ENCODE results near the gene KIF2A.
A peak's percentile ranks its signal among the peaks of the same experiment; 100 is the strongest.

The KIF2A gene

DNA sequence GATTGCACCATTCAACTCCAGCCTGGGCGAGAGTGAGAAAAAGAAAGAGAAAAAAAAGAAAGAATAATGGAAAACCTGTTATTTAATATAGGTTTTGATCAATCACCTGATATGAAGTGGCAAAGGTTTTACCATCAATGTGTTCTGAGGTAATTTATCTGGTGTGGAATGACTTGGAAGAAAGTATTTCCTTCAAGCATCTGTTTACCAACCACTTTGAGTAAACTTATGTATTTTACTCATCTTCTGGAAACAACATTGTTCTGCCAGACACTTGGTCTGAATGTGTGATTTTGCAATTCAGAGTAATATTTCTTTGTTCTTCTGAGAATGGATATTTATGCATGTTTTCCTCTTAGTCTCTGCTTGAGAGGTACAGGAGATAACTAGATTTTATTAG is 24.3 kb downstream of the KIF2A start:
- no peak for DNase-seq

DNA sequence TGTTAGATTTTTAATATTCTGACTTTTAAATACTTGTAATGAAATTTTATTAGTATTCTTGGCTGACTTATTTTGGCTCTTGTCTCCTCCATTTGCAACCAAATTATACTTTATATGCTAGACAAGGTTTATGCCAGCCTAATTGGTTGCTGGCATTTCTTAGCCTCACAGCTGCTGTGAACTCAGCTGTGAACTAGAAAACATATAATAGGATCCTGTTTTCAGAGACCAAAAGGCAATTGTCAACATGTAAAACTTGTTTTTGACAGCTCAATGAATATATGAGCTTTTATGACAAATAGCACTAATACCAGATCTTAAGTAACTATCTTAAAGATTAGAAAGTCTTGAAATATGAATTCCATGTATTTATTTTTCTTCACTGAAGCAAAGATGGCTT is 25.9 kb downstream of the KIF2A start:
- no peak for DNase-seq

DNA sequence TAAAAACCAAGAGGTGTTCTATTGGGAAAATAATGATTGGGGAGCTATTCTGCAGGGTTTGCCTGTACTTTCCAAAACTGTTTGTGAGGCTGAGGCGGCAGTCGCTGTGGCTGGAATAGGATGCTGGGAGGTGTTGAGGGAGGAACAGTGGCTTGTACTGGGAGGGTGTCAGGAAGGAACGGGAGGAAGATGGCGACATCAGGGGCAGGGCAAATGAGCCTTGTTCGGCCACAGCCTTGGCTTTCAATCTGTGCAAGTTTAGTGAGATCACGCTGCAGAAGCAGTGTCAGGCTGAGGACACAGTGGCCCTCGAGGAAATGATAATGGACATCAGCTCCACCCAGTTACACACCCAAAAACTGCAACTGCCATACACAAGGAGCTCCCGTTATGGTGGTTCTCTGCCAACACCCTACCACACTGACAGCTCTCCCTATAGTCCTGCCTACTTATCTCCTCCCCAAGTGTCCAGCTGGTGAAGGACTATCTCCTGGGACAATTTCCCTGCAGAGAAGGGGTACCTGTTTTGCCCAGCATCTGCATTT is 27.3 kb downstream of the KIF2A start:
- DNase-seq = no peak

DNA sequence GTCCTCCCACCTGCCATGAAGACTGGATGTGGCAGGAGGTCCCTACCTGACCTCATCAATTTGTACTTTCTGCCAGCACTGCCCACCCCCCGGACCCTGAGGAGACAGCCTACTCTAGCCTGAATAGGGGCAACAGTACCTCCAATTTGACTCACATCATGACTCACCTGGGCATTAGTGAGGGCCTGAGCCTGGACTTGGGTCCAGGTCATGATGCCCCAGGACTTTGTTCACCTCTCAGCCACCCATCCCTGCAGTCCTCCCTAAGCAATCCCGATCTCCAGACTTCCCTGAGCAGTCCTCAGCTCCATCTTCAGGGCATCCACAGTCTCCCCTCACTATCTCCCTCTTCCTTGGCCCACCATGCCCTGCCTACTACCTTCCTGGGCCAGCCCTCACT is 28.1 kb downstream of the KIF2A start:
- no peak for DNase-seq

DNA sequence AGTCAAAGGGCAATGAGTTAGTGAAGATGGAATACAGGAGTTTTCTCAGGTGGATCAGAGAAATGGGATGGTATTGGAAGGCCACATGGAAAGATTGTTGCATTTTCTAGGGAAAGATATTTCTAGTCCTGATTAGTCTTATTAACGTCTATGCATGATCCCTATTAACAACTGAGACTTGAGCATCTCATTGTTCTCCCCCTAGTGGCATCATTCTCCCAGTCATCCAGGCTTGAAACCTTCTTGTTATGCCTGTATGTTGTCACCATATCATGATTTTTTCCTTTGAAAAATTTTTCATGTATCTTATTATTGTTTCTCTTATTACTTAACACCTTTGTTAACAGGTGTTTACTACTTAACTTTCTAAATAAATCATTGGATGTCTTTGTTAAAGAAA is 34.4 kb downstream of the KIF2A start:
- no peak for DNase-seq

DNA sequence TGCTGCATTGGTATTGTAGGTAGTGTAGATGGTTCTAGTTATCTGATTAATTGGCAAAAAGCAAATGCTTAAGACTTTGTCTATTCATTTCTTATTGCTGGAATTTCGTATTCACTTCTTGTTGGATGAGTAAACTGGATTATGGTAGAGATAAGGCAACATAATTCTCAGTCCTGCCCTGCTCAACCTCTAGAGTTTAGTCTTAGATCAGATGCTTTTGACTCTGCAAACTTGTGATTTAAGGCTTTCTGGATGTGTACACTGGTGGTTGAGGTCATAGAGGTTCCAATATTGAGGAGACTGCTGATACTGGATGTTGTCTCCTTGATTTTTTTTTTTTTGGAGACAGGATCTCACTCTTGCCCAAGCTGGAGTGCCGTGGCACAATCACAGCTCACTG is 35.0 kb downstream of the KIF2A start:
- no peak for DNase-seq

DNA sequence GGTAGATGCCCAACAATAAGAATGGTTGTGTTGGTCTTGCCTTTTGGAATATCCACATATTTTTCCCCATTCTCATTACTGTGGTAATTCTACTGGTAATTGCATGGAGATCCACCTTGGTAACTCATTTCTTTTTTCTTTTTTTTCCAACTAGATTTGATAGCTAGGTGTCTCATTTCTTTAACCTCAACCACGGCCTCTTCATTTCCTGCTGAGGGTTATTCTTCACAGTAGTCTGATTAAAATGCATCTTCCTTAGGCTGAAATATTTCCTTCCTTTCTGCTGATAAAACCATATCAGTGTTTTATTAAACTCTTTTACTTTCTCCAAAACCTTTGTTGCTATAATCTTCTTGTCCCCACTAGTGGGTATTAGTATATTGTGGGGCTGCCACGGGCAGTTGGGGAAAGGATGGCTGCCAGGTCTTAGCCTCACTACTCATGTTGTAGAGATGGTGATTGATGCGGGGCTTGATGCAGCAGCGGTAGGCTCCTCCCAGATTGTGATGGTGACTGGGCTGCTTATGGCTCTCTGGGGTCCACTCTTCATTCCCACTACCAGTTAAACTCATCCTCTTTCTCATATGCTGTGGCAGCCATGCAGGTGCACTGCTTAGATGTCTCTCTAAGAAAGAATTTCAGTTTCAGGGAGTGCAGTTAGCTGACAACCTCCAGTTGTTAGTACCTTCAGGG is 35.9 kb downstream of the KIF2A start:
- peak; percentile 35 for DNase-seq

DNA sequence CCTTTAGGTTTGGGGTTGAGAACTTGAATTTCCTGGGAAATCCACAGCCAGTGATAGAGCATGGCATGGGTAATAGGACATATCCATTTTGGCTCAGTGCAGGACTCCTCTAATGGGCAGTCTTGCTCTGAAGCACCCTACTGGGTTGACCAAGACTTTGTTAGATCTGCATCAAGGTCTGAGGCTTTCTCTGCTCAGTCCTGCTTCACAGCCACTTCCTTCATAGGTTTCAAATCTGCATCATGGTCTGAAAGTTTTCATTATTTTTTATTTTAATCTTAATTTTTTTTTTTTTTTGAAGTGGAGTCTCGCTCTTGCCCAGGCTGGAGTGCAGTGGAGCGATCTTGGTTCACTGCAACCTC is 36.5 kb downstream of the KIF2A start:
- DNase-seq = no peak

DNA sequence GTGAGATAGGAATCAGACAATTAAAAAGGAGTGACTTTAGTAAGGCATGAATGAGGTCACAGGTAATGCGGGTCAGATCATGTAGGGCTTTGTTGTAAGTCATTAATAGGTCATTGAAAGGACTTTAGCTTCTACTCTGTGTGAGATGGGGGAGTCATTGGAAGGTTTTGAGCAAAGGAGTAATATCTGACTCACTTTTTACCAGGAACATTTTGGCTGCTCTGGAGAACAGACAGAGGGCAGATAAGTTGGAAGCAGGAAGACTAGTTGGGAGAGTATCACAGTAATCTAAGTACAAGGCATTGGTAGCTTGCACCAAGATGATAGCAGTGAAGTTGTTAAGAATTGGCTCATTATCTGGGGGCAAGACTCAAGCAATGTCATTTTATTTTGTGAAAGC is 37.4 kb downstream of the KIF2A start:
- DNase-seq = no peak

DNA sequence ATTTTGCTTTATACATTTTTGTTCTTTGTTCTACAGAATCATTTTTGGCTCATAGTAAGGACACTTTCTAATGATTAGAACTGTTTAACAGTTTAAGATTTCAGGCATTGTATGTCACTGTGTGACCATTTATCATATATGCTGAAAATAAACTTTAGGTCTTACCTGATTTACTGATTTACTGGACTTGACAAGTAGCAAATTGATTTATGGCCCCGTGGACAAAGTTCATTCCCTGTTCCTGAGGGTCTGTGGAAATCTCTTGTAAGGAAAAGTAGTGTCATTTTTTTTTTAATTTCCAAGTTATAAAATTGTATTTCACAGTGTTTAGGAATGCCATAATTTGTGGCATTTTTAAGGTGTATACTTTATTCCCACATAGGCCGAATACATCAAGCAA is 40.7 kb downstream of the KIF2A start:
- no peak for DNase-seq

DNA sequence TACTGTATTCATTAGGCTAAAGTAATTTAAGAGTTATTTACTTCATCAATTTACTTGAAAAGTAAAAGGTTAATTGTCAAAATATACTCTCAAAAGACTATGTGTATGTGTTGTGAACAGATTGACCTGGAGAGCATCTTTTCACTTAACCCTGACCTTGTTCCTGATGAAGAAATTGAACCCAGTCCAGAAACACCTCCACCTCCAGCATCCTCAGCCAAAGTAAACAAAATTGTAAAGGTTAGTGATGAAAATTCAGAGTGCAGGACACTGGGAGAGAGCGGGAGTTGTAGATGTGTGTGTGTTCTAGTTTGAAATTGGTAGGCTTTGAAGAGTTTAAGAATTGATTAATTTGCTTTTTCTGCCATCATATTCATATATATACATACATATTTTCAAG is 41.9 kb downstream of the KIF2A start:
- DNase-seq = no peak

- DNase-seq = no peak
These were observed 42.9 kb downstream of the KIF2A start for GRCh38 chr5:62348723-62349481.

DNA sequence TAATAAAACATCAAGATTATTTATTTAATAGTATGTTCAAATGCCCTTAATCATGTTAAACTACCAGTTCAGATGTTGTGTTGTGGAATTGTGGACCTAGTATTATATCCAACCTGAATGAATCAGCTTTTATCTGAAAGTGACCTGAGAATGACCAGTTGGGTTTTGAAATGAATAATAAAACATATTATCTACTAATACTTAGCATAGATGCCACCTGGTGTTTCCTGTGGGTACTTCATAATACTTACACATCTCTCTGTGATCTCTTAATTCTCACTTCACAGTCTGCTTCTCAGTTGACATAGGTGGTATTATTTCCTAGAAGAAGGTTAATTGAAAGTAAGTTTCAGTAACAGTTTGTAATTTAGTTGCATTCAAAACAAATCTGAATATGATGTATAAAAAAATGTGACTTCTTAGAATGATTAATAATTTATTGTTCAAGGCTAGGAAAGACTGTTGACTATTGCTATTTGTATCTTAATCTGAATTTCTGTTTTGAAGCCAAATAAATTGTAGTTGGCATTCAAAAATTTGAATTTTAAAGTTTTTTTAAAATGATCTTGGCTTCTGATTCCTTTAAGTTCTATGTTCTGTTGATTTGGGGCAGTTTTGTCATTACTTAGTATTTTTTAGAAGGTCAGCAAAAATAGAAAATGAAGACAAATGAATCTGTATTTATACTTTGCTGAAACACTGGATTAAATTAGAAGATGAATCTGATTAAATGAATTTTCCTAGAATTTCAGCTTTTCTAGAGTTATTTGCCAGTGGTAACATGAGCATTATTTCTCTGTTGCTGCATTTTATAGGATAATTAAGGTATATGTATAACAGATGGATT is 48.2 kb downstream of the KIF2A start:
- DNase-seq = no peak

GRCh38 chr5:62362701-62363100 is 56.7 kb downstream of the KIF2A start:
- DNase-seq = no peak

DNA sequence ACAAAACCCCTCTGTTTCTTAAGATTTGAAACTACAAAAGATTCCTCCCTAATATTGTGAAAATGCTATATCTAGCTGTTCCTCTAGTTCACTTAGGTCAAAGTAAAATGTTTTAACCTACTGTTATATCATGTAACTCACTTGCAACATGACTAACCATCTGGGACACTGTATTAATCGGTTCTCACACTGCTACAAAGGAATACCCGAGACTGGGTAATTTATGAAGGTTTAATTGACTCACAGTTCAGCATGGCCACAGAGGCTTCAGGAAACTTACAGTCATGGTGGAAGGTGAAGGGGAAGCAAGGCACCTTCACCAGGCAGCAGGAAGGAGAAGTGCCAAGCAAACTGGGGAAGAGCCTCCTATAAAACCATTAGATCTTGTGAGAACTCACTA is 63.0 kb downstream of the KIF2A start:
- DNase-seq = no peak

DNA sequence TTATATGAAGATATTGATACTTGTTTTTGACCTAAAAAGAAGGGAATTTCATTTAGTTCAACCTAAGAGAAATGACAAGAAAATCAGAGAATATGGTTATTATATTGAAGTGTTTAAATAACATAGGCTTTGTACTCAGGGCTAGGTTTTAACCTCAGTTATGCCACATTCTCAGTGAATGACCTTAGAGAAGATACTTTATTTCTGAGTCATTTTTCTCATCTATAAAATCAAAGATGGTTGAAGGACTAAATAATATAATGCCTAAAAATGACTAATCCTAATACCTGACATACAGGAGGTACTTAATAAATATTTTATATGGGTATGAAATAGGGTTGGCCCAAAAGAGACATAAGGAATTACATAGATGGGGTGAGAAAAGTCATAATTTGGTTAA is 65.4 kb downstream of the KIF2A start:
- DNase-seq = no peak

GRCh38 chr5:62372600-62372999 is 66.6 kb downstream of the KIF2A start:
- DNase-seq = no peak

DNA sequence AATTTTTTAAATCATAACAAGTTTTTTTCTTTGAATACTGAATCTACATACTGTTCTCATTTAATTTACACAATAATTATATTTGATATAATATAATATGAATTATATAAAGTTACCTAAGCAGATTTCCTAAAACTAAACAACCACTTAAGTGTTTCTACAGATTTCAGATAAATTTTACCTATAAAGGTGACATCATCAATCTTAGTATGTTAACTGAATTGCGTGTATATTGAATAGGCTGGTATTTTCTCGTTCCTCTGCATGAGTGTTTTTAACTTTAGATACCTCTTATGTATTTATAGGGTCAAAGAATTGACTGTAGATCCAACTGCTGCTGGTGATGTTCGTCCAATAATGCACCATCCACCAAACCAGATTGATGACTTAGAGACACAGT is 67.4 kb downstream of the KIF2A start:
- DNase-seq = no peak

GRCh38 chr5:62374090-62374489 is 68.1 kb downstream of the KIF2A start:
- DNase-seq = no peak

DNA sequence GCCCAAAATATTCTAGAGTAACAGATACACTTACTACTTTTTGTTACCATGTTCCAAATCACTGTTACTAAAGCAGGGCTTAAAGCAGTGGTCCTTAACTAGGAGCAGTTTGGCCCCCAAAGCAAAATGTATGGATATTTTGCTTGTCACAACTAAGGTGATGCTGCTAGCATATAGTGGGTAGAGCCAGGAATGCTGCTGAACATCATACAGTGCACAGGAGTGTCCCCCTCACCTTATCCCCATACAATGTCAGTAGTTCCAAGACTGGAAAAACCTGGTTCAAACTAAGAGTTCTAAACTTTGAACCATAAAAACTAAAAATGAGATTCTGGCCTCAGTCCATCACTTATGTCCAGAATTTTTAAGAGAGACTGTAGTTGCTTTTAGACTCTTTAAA is 69.6 kb downstream of the KIF2A start:
- DNase-seq = no peak

- DNase-seq = no peak
These were observed 70.1 kb downstream of the KIF2A start for GRCh38 chr5:62376064-62376463.

- no peak for DNase-seq
These were observed 79.1 kb downstream of the KIF2A start for GRCh38 chr5:62385131-62385530.

- DNase-seq = no peak
These were observed 79.9 kb downstream of the KIF2A start for GRCh38 chr5:62385816-62386400.
